ENCODE measurements around the gene MFSD8. TPM values are rescaled to one million over a fixed set of nuclear protein-coding genes. Genes with fewer than 3 reads are reported as not detected.
A peak's percentile ranks its signal among the peaks of the same experiment; 100 is the strongest.

Gene MFSD8
- total and polyA plus RNA-seq, 7 donors: 3.0 to 54.2 (median 26.3) TPM

DNA sequence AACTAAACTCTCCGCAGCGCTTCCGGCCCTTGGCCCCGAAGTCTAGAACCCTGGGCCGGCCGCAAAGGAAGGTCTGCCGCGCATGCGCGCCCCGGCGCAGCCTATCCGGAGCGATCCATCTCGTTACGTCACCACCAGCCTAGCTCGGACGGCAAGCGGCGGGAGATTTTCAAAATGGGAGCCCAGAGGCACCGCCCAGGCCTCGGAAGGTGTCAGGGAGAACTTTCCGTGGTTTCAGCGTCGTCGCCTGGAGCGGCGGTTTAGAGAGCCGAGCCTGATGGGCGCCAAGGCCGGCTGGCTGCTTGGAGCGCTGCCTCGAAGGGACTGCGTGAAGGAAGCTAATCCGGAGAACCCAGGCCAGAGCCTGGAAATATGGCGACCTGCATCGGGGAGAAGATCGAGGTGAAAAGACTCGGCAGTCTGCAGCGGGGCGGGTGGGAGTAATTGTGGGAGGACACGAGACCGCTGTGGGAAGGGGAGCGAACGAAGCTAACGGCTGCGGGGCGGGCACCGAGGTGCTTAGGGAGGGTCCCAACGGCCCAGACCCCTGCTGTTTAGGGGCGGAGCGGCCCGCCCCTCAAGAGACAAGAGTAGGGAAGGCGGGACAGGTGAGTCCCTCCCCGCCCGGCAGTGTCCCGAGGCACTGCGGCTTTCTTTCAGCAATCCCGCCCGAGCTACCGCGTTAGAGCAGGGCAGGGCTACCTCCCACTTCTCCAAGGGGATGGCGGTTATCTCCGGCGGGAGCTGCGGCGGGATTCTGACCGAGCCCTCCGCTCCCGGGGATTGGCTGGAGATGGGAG is 84.0 kb downstream of the MFSD8 start, which contains the start of gene PLK4:
TSS of gene PLK4 (plus strand) at position 131 of the 800 bp plus-strand sequence. CDS start at position 373, 242 bp downstream.
- peak within 1 kb of the TSS; percentile 49 to 81 (median 77) for H3K4me3 ChIP-seq
- H3K27ac ChIP-seq: peak within 1 kb of the TSS; percentile 74 to 85 (median 79)
- no peaks in the 10 kb centered on the region for H3K27me3 ChIP-seq
- no peaks in the 10 kb centered on the region for H3K9me3 ChIP-seq
- H3K36me3 ChIP-seq: no peaks in the 10 kb centered on the region
- intact Hi-C loops (cut with DNase I): loop anchor here (5.0 to 10.0 kb wide), 2 partner anchors 99 to 184 kb away; partner anchors contain the start of genes HSPA4L and LARP1B
- WGBS, 2 donors: 0% methylated on average over 70 of the region's 70 CpGs
- peaks cover 0 to 9% (median 8%) of the 10 kb centered on the region in 4 donors for H3K4me1 ChIP-seq
- DNase-seq: peak; percentile 97
- TF ChIP-seq POLR2AphosphoS5 (IDR thresholded peaks at IDR 0.05) (peak in 1 of 4 donors; percentile 85), POLR2A (IDR thresholded peaks at IDR 0.05) (no peak)

- H3K4me3 ChIP-seq: no peak overlapping the region
- no peak overlapping the region for H3K27ac ChIP-seq
- intact Hi-C loops (cut with DNase I): loop anchor here (10.0 kb wide), 1 partner anchor 241 kb away; the partner anchor contains the start of gene INTU
- H3K27me3 ChIP-seq: no peaks in the 10 kb centered on the region
- H3K9me3 ChIP-seq: no peaks in the 10 kb centered on the region
- H3K36me3 ChIP-seq: no peaks in the 10 kb centered on the region
- H3K4me1 ChIP-seq: peaks cover 0 to 4% (median 1%) of the 10 kb centered on the region in 4 donors
- no peak for DNase-seq
- TF ChIP-seq CTCF (IDR thresholded peaks at IDR 0.05) (no peak), POLR2AphosphoS5 (IDR thresholded peaks at IDR 0.05) (no peak), EP300 (IDR thresholded peaks at IDR 0.05) (no peak), POLR2A (IDR thresholded peaks at IDR 0.05) (no peak)
Observed at GRCh38 chr4:127875791-127876190, 89.2 kb downstream of the MFSD8 start.

DNA sequence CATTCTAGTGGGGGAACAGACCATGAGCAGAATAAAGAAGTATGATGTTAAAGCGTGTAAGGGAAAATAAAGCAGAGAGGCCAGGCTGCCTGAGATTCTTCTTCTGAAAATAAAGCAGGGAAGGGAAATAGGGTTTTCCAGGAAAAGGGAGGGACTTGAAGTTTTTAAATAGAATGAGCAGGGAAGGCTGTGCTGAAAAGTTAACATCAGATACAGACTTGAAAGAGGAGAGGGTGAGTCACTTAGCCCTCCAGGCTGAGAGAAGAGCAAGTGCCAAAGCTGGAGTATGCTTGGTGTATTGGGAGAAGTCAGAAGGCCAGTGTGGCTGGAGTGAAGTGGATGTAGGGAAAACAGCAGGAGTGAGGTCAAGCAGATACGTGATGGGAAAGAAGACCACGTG is 94.3 kb downstream of the MFSD8 start:
- Histone ChIP-seq H3K4me3 (no peak overlapping the region), H3K9me3 (no peaks in the 10 kb centered on the region), H3K27me3 (no peaks in the 10 kb centered on the region), H3K36me3 (no peaks in the 10 kb centered on the region), H3K4me1 (peaks cover 0 to 13% (median 4%) of the 10 kb centered on the region in 4 donors), H3K27ac (peak overlapping the region in 1 of 4 donors; percentile 10)
- TF ChIP-seq CTCF (IDR thresholded peaks at IDR 0.05) (no peak), POLR2AphosphoS5 (IDR thresholded peaks at IDR 0.05) (no peak), EP300 (IDR thresholded peaks at IDR 0.05) (no peak), POLR2A (IDR thresholded peaks at IDR 0.05) (no peak)
- no peak for DNase-seq
- WGBS, 2 donors: 71 to 84% methylated on average over 3 of the region's 3 CpGs
- intact Hi-C loops (cut with DNase I): loop anchor here (10.0 kb wide), 1 partner anchor 236 kb away; the partner anchor contains the start of gene INTU

GRCh38 chr4:127870281-127870680 is 94.7 kb downstream of the MFSD8 start:
- Histone ChIP-seq H3K36me3 (no peaks in the 10 kb centered on the region), H3K4me3 (no peak overlapping the region), H3K9me3 (no peaks in the 10 kb centered on the region), H3K27me3 (no peaks in the 10 kb centered on the region), H3K4me1 (peaks cover 0 to 13% (median 4%) of the 10 kb centered on the region in 4 donors), H3K27ac (peak overlapping the region in 1 of 4 donors; percentile 10)
- DNase-seq: no peak
- TF ChIP-seq EP300 (IDR thresholded peaks at IDR 0.05) (no peak), POLR2AphosphoS5 (IDR thresholded peaks at IDR 0.05) (no peak), POLR2A (IDR thresholded peaks at IDR 0.05) (no peak), CTCF (IDR thresholded peaks at IDR 0.05) (no peak)
- intact Hi-C loops (cut with DNase I): loop anchor here (10.0 kb wide), 1 partner anchor 235 kb away; the partner anchor contains the start of gene INTU

- 93% methylated on average over 2 of the region's 2 CpGs for WGBS, 2 donors
- no peaks in the 10 kb centered on the region for H3K9me3 ChIP-seq
- H3K36me3 ChIP-seq: no peaks in the 10 kb centered on the region
- intact Hi-C loops (cut with DNase I): no loop called here
- no peak overlapping the region for H3K4me3 ChIP-seq
- no peaks in the 10 kb centered on the region for H3K27me3 ChIP-seq
- TF ChIP-seq CTCF (IDR thresholded peaks at IDR 0.05) (no peak), POLR2A (IDR thresholded peaks at IDR 0.05) (no peak), EP300 (IDR thresholded peaks at IDR 0.05) (no peak), POLR2AphosphoS5 (IDR thresholded peaks at IDR 0.05) (no peak)
- no peak overlapping the region for H3K27ac ChIP-seq
- peaks cover 0 to 13% (median 4%) of the 10 kb centered on the region in 4 donors for H3K4me1 ChIP-seq
- DNase-seq: no peak
Observed at GRCh38 chr4:127868196-127868595, 96.8 kb downstream of the MFSD8 start.

Data from sigmoid colon (tissue), 7 donors.